ENCODE results near the gene ACR.

GRCh38 chr22:50702821-50703725, 34.9 kb upstream of the ACR start:
- TF ChIP-seq CTCF (IDR thresholded peaks at IDR 0.05) = no peak
- no peak for TF ChIP-seq TAF1 (IDR thresholded peaks at IDR 0.05; ENCODE audit: borderline replicate concordance, low read depth, low read length)
- TF ChIP-seq NRF1 (IDR thresholded peaks at IDR 0.05; ENCODE audit: low read depth, low read length) = no peak
- TF ChIP-seq CHD2 (IDR thresholded peaks at IDR 0.05; ENCODE audit: low read length, partially characterized antibody) = no peak
- TF ChIP-seq NFIC (IDR thresholded peaks at IDR 0.05; ENCODE audit: borderline replicate concordance) = no peak
- TF ChIP-seq, protein P1, sequence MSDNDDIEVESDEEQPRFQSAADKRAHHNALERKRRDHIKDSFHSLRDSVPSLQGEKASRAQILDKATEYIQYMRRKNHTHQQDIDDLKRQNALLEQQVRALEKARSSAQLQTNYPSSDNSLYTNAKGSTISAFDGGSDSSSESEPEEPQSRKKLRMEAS (IDR thresholded peaks at IDR 0.05; ENCODE audit: low read depth) = no peak
- TF ChIP-seq POLR2AphosphoS5 (IDR thresholded peaks at IDR 0.05; ENCODE audit: low read depth, low read length) = no peak
- no peak for TF ChIP-seq USF1 (IDR thresholded peaks at IDR 0.05; ENCODE audit: borderline replicate concordance, low read depth)
- TF ChIP-seq MXI1 (IDR thresholded peaks at IDR 0.05; ENCODE audit: low read depth, low read length) = no peak
- no peak for TF ChIP-seq SIN3A (IDR thresholded peaks at IDR 0.05; ENCODE audit: borderline replicate concordance, low read depth, low read length)
